ENCODE results near the gene SIAH3.

DNA sequence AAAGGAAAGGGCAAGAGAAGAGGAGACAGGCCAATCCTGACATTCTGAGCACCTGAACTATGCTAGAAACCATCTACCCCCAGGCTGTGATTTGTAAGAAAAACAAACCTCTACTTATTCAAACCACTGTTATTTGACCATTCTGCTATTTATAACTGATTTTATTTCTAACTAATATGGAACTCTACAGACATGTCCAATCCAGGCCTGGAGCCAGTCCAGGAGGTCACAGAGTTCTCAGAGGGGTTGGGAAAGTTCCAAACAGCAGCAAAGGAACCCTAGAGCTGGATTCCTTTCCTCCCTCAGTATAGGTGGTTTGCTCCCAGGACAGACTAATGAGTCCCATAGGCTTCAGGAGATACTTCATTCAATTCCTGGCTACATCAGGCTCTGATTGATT lies 24.2 kb downstream of the SIAH3 start:
- TF ChIP-seq, protein P1, sequence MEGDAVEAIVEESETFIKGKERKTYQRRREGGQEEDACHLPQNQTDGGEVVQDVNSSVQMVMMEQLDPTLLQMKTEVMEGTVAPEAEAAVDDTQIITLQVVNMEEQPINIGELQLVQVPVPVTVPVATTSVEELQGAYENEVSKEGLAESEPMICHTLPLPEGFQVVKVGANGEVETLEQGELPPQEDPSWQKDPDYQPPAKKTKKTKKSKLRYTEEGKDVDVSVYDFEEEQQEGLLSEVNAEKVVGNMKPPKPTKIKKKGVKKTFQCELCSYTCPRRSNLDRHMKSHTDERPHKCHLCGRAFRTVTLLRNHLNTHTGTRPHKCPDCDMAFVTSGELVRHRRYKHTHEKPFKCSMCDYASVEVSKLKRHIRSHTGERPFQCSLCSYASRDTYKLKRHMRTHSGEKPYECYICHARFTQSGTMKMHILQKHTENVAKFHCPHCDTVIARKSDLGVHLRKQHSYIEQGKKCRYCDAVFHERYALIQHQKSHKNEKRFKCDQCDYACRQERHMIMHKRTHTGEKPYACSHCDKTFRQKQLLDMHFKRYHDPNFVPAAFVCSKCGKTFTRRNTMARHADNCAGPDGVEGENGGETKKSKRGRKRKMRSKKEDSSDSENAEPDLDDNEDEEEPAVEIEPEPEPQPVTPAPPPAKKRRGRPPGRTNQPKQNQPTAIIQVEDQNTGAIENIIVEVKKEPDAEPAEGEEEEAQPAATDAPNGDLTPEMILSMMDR (IDR thresholded peaks at IDR 0.05), result no peak
- no peak for TF ChIP-seq POLR2AphosphoS5 (IDR thresholded peaks at IDR 0.05)
- no peak for TF ChIP-seq POLR2A (IDR thresholded peaks at IDR 0.05)
- TF ChIP-seq EP300 (IDR thresholded peaks at IDR 0.05), result no peak

All from sigmoid colon (tissue), 4 donors.